ENCODE results near the gene FOXP4. TPM values are rescaled to one million over a fixed set of nuclear protein-coding genes. Genes with fewer than 3 reads are reported as not detected.

Gene FOXP4
- total and polyA plus RNA-seq, 2 donors from 2014 or later = 14.0 to 33.2 TPM

DNA sequence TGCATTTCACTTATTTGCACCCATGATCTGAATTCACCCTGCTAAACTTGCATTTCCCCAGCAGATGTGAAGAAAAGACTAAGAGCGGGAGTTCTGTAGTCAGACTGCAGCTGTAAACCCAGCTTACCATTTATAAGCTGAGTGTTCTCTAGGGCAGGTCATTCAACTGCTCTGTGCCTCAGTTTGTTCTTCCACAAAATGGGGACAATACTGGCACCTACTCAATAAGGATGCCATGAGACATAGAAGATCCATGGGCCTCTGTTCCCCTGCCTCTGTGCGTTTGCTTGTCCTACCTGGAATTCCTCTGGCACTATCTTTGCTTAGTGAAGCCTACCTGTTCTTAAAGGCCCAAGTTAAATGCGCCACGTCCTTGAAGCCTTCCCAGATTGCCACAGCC lies 79.8 kb downstream of the FOXP4 start:
- no peak overlapping the region for H3K27ac ChIP-seq (ENCODE audit: low read depth in 2 of 2, low read length in 2 of 2)
- H3K9ac ChIP-seq (ENCODE audit: low read length in 3 of 3) = no peak overlapping the region
- FAIRE-seq (no peak), DNase-seq (no peak)
- no peaks in the 10 kb centered on the region for H3K36me3 ChIP-seq (ENCODE audit: control insufficient read depth in 2 of 3, insufficient read depth in 3 of 3, low read length in 3 of 3)
- H3K27me3 ChIP-seq (ENCODE audit: control insufficient read depth, insufficient read depth, low read length) = no peaks in the 10 kb centered on the region
- TF ChIP-seq, protein P1, sequence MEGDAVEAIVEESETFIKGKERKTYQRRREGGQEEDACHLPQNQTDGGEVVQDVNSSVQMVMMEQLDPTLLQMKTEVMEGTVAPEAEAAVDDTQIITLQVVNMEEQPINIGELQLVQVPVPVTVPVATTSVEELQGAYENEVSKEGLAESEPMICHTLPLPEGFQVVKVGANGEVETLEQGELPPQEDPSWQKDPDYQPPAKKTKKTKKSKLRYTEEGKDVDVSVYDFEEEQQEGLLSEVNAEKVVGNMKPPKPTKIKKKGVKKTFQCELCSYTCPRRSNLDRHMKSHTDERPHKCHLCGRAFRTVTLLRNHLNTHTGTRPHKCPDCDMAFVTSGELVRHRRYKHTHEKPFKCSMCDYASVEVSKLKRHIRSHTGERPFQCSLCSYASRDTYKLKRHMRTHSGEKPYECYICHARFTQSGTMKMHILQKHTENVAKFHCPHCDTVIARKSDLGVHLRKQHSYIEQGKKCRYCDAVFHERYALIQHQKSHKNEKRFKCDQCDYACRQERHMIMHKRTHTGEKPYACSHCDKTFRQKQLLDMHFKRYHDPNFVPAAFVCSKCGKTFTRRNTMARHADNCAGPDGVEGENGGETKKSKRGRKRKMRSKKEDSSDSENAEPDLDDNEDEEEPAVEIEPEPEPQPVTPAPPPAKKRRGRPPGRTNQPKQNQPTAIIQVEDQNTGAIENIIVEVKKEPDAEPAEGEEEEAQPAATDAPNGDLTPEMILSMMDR (IDR thresholded peaks at IDR 0.05; ENCODE audit: borderline replicate concordance, extremely low read depth, insufficient read depth) = no peak
- H3K4me3 ChIP-seq (ENCODE audit: low read length in 3 of 3) = no peak overlapping the region
- H3K9me3 ChIP-seq (ENCODE audit: control insufficient read depth in 2 of 3, insufficient read depth in 1 of 3, low read length in 3 of 3) = no peaks in the 10 kb centered on the region
- intact Hi-C loops (cut with DNase I) = no loop called here
- H3K4me1 ChIP-seq (ENCODE audit: control insufficient read depth in 2 of 3, insufficient read depth in 2 of 3, low read depth in 1 of 3, low read length in 3 of 3) = peaks cover 2 to 4% (median 2%) of the 10 kb centered on the region in 3 donors

DNA sequence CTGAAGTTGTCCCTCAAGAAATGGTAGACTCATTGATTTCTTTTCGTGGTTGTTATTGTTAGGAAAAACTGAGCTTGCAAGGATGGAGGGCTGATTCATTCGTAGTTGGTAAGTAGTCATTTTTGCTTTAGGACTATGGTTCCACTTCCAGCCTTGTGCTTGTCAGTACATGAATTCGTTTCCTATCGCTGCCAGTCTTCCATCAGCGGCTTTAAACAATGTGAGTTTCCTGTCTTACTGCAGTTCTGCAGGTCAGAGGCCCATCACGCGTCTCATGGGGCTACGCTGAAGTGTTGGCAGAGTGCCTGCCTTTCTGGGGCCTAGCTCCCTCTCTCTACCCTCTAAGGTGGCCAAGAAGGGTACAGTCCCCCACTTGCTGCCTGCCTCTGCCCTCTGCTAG lies 80.7 kb downstream of the FOXP4 start:
- H3K9ac ChIP-seq (ENCODE audit: low read length in 3 of 3) = no peak overlapping the region

DNA sequence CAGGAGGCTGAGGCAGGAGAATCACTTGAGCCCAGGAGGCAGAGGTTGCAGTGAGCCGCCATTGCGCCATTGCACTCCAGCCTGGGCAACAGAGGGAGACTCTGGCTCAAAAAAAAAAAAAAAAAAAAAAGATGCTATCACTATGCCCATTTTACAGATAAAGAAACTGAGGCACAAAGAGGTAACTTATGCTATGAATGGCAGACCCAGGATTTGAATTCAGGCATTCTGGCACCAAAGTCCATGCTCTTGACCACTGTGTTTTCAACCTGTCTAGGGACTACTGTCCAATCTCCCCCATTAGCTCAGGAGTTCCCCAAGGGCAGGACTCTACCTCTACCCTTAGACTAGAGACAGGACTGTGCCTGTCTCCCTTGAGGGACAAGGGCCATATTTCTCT lies 82.9 kb downstream of the FOXP4 start:
- Histone ChIP-seq H3K27me3 (ENCODE audit: control insufficient read depth, insufficient read depth, low read length) (no peaks in the 10 kb centered on the region), H3K4me1 (ENCODE audit: control insufficient read depth in 2 of 3, insufficient read depth in 2 of 3, low read depth in 1 of 3, low read length in 3 of 3) (peaks cover 0 to 4% (median 2%) of the 10 kb centered on the region in 3 donors), H3K9ac (ENCODE audit: low read length in 3 of 3) (no peak overlapping the region), H3K9me3 (ENCODE audit: control insufficient read depth in 2 of 3, insufficient read depth in 1 of 3, low read length in 3 of 3) (no peaks in the 10 kb centered on the region), H3K4me3 (ENCODE audit: low read length in 3 of 3) (no peak overlapping the region), H3K36me3 (ENCODE audit: control insufficient read depth in 2 of 3, insufficient read depth in 3 of 3, low read length in 3 of 3) (no peaks in the 10 kb centered on the region), H3K27ac (ENCODE audit: low read depth in 2 of 2, low read length in 2 of 2) (no peak overlapping the region)
- DNase-seq = no peak
- no peak for FAIRE-seq
- TF ChIP-seq, protein P1 (IDR thresholded peaks at IDR 0.05; ENCODE audit: borderline replicate concordance, extremely low read depth, insufficient read depth) = no peak
- intact Hi-C loops (cut with DNase I) = no loop called here

More for the DNA sequence above, 80.7 kb downstream of the FOXP4 start:
- no peak for FAIRE-seq
- Histone ChIP-seq H3K27me3 (ENCODE audit: control insufficient read depth, insufficient read depth, low read length) (no peaks in the 10 kb centered on the region), H3K9me3 (ENCODE audit: control insufficient read depth in 2 of 3, insufficient read depth in 1 of 3, low read length in 3 of 3) (no peaks in the 10 kb centered on the region), H3K36me3 (ENCODE audit: control insufficient read depth in 2 of 3, insufficient read depth in 3 of 3, low read length in 3 of 3) (no peaks in the 10 kb centered on the region), H3K4me3 (ENCODE audit: low read length in 3 of 3) (no peak overlapping the region), H3K27ac (ENCODE audit: low read depth in 2 of 2, low read length in 2 of 2) (no peak overlapping the region), H3K4me1 (ENCODE audit: control insufficient read depth in 2 of 3, insufficient read depth in 2 of 3, low read depth in 1 of 3, low read length in 3 of 3) (peaks cover 2 to 4% (median 2%) of the 10 kb centered on the region in 3 donors)
- intact Hi-C loops (cut with DNase I) = no loop called here
- DNase-seq = no peak
- TF ChIP-seq, protein P1 (IDR thresholded peaks at IDR 0.05; ENCODE audit: borderline replicate concordance, extremely low read depth, insufficient read depth) = no peak

DNA sequence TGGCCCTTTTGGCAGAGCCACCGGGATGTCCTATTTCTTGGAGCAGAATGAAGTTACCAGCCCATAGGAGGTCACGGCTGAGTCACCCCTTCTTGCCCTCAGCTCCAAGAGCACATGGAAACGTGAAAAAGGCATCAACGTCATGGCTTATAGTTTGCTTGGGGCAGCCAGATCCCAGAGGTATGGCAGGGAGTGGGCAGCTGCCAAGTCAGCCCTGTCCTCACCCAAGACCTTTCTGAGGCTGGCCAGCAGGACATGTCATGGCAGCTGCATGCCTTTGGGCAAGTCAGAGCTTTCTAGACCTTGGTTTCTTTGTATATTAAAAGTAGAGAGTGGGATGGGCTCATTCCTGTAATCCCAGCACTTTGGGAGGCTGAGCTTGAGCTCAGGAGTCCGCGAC lies 83.9 kb downstream of the FOXP4 start:
- DNase-seq = no peak
- no peaks in the 10 kb centered on the region for H3K27me3 ChIP-seq (ENCODE audit: control insufficient read depth, insufficient read depth, low read length)

More for the DNA sequence above, 83.9 kb downstream of the FOXP4 start:
- Histone ChIP-seq H3K9me3 (ENCODE audit: control insufficient read depth in 2 of 3, insufficient read depth in 1 of 3, low read length in 3 of 3) (no peaks in the 10 kb centered on the region), H3K36me3 (ENCODE audit: control insufficient read depth in 2 of 3, insufficient read depth in 3 of 3, low read length in 3 of 3) (no peaks in the 10 kb centered on the region), H3K4me3 (ENCODE audit: low read length in 3 of 3) (no peak overlapping the region), H3K4me1 (ENCODE audit: control insufficient read depth in 2 of 3, insufficient read depth in 2 of 3, low read depth in 1 of 3, low read length in 3 of 3) (peaks cover 0 to 4% (median 2%) of the 10 kb centered on the region in 3 donors), H3K27ac (ENCODE audit: low read depth in 2 of 2, low read length in 2 of 2) (no peak overlapping the region), H3K9ac (ENCODE audit: low read length in 3 of 3) (no peak overlapping the region)
- FAIRE-seq = no peak
- intact Hi-C loops (cut with DNase I) = no loop called here
- TF ChIP-seq, protein P1 (IDR thresholded peaks at IDR 0.05; ENCODE audit: borderline replicate concordance, extremely low read depth, insufficient read depth) = no peak

Measured in kidney (tissue), 14 donors.